ENCODE measurements around the gene PPP1R8.

Gene PPP1R8

GRCh38 chr1:27872802-27873551 lies 42.4 kb downstream of the PPP1R8 start:
- DNase-seq: no peak

GRCh38 chr1:27873671-27874384 lies 43.2 kb downstream of the PPP1R8 start:
- DNase-seq: no peak

DNA sequence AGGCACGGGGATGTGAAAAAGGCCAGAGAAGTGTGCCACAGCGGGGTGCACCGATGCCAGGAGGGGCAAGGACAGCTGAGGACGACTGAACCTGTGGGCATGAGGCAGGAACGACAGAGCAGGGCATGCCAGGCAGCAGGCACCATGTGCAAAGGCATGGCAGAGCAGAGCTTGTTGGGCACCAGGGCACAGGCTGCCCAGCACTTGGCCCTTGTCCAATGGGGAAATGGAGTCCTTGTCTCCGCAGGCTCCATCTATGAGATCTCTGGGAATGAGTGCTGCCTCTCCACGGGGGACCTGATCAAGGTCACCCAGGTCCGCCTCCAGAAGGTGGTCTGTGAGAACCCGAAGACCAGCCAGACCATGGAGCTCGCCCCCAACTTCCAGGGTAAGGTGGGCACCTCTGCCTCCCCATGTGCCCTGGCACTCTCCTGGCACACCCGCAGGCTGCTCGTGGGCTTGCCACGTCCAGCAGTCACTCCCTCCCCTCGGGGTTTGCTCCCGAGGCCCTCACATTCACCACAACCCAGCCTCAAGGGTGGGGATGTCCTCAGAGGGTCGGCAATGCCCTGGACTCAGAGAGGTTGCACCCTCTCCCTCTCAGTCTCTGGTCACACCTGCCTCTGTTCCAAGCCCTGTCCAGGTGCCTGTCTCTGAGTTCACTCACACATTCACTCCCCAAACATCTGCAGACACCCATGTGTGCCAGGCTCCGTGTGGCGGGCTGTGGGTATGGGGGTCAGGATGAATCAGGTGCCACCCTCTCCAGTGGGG lies 45.9 kb downstream of the PPP1R8 start:
- no peak for DNase-seq

DNA sequence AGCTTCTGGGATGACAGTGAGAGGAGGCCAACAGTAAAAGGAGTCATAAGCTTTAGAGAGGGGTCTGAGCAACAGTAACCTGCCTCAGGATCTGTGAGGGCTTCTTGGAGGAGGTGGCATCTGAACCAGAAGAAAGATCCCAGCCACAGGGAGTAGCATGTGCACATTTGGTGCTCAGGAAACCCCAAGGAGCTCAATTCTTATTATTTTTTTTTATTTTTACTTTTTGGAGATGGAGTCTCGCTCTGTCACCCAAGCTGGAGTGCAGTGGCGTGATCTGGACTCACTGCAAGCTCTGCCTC lies 46.5 kb downstream of the PPP1R8 start:
- DNase-seq: no peak

DNA sequence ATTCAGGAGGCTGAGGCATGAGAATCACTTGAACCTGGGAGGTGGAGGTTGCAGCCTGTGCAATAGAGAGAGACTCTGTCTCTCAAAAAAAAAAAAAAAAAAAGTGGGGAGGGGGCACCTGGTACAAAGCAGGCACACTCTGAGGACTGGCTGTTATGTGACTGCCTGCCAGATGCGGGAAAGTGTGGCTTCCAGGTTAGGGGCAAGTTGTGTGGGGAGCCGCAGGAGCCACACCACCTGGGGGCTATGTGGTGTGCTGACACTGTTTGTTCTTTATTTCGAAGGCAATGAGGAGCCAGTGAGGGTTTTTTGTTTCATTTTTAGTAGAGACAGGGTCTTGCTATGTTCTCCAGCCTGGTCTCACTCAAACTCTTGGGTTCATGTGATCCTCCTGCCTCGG lies 47.5 kb downstream of the PPP1R8 start:
- DNase-seq: no peak

DNA sequence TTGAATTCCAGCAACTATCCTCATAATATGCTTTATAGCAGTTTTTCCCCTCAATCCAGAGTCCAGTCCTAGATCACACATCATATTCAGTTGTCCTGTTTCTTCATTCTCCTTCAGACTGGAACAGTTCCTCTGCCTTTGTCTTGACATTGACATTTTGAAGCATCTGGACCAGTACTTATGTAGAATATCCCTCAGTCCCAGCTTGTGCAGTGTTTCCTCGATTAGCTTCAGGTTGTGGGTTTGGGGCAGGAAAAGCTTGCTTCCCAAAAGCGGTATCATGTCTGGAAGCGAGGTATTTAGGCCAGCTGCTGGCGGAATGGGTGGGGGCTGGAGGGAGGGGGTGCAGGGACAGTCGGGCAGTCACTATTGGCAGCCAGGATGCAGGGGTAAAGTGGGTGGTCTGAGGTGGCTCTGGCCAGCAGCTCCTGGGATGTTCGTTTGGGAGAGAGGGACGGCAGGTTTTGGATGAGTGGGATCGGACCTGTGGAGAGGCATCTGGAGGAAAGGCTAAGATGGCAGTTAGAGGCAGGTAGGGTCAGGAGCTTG lies 48.3 kb downstream of the PPP1R8 start:
- no peak for DNase-seq

DNA sequence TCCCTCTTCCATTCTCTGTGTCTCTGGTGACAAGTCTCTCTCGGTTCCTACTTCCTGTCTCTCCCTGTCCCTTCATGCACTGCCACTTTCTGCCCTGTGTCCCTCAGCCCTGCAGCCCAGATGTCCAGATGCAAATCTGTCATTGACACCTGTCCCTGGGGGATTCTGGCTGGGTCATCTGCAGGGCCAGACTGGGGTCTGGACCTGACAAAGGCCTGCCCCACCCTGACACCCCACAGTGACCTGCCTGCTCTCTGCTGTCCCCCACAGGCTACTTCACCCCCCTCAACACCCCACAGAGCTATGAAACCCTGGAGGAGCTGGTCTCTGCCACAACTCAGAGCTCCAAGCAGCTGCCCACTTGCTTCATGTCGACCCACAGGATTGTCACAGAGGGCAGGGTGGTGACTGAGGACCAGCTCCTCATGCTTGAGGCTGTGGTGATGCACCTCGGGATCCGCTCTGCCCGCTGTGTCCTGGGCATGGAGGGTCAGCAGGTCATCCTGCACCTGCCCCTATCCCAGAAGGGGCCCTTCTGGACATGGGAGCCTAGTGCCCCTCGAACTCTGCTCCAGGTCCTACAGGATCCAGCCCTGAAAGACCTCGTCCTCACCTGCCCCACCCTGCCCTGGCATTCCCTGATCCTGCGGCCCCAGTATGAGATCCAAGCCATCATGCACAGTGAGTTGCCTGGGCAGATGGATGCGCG lies 48.9 kb downstream of the PPP1R8 start:
- no peak for DNase-seq

DNA sequence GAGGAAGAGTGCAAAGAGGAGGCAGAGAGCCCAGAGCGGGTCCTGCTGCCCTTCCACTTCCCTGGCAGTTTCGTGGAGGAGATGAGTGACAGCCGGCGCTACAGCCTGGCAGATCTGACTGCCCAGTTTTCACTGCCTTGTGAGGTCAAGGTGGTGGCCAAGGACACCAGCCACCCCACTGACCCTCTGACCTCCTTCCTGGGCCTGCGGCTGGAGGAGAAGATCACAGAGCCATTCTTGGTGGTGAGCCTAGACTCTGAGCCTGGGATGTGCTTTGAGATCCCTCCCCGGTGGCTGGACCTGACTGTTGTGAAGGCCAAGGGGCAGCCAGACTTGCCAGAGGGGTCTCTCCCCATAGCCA lies 51.9 kb downstream of the PPP1R8 start:
- DNase-seq: no peak

DNA sequence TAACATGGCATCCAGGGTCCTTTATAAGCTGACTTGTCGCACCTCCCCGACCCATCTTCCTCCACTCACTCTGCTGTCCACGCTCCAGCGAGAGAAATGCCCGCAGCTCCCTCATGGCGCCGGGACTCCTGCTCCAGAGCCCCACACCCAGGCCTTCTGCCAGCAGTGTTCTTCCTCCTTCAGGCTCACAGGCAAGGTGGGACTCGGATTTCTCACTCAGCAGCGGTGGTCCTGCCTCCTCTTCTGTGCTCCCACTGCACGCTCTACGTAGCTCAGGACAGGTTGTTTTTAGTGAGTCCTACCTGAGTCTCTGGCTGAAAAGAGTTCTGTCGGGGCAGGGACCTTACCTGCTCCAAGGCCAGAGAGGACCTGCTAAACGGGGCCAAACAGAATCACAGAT lies 53.0 kb downstream of the PPP1R8 start:
- DNase-seq: no peak

DNA sequence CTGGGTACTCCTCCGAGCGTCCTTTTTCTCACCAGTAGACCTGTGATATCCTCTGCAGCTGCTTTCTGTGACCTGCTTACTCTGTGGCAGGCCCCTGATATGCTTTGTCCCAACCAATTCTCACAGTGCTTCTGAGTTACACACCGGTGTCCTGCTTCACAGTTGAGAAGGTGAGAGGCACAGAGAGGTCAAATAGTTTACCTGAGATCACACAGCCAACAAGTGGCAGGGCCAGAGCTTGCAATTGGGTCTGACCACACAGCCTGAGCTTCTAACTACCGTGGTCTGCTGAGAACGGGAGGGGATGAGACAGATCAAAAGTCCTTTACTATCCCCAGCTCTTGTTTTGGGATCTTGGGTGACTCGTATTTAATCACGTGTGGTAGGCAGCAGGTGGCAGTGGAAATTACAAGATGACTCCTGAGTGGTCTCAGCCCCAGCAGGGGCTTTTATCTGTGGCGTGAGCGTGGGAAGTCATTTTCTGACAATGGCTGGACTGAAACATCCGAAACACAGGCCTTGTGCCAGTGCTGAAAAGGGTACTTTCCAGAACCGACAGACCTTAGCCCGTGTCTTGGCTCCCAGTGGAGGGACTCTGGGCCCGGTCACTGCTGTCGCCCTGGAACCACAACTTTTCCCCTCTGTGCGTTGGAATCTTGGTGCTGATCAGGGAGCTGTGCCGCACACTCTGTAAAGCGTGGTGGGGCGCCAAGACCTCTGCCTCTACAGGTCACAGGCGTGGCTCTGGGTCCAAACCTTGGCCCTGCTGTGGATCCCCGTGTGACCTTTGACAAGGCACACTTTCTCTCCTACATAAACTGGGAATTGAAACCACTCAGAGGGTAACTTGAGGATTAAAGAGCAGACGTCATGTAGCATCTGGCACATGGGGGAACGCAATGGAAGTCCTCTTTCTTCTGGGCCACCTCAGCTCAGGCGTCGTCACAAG lies 53.7 kb downstream of the PPP1R8 start:
- no peak for DNase-seq

DNA sequence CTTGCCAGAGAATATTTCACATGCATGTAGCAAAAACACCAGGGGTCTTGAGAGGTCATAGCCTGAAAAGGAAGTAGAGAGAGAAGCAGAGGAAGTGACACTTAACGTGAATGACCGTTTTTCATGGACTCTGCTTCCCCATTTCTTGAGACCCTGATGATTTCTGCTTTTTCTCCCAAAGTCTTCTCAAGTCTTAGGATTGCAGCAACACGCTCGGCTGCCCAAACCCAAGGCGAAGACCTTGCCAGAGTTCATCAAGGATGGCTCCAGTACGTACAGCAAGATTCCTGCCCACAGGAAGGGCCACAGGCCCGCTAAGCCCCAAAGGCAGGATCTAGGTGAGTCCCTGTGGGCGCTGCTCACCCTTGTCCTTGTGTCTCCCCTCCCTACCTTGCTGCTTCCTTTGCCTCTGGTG lies 54.5 kb downstream of the PPP1R8 start:
- no peak for DNase-seq

GRCh38 chr1:27885621-27886352 lies 55.2 kb downstream of the PPP1R8 start:
- DNase-seq: no peak

GRCh38 chr1:27886353-27886679 lies 55.7 kb downstream of the PPP1R8 start:
- DNase-seq: no peak

GRCh38 chr1:27886744-27887143 lies 56.2 kb downstream of the PPP1R8 start:
- no peak for DNase-seq

- no peak for DNase-seq
Measured at GRCh38 chr1:27887215-27888021, 56.8 kb downstream of the PPP1R8 start.

DNA sequence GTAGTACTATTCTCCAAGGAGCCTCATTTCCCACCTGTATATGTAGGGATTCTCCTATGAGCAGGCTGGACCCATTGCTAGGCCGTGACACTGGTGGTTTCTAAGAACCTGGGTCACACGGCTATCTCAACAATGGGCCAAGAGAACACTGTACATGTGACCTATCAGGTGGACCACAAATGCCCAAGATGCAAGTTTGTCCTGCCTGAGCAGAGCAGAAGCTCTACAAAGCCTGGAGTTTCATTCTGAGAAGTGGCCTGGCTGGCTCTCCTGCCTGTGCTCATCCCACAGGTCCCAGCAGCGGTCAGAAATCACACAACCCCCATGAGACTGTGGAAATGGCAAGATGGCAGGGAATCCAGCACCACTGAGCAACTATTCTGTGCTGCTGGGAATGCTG lies 58.9 kb downstream of the PPP1R8 start:
- no peak for DNase-seq

GRCh38 chr1:27891196-27891889 lies 60.8 kb downstream of the PPP1R8 start:
- DNase-seq: no peak

DNA sequence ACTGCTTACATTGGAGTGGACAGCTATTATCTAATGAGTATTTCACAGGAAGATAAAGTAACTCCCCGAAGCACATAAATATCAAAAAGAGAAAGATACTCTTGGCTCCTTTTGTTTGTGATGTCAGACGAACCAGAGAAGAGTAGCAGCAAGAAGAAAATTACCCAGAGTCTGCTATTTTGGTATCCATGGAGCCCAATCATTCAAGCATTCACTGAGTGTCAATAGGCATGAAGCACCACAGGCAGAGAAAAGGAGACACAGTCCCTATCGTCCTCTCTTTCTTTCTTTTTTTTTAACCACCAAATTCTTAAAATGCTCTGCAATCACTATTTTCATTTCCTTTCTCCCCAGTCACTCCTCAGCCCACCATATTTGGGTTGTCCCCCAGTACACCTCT lies 63.9 kb downstream of the PPP1R8 start:
- no peak for DNase-seq

Measured in 8988T (cell line).